ENCODE measurements around the gene DKK3.

The DKK3 gene

GRCh38 chr11:12005476-12005875 is 3.0 kb downstream of the DKK3 start:
- no peak for DNase-seq

- DNase-seq: no peak
These were observed 3.4 kb downstream of the DKK3 start for GRCh38 chr11:12005061-12005460.

- no peak for DNase-seq
These were observed 4.6 kb downstream of the DKK3 start for GRCh38 chr11:12003815-12004214.

- DNase-seq: no peak
These were observed 5.1 kb downstream of the DKK3 start for GRCh38 chr11:12003336-12003735.

- peak in 1 of 51 donors; percentile 30 for DNase-seq
These were observed 7.2 kb downstream of the DKK3 start for GRCh38 chr11:12001186-12001585.

GRCh38 chr11:11998091-11998781 is 10.2 kb downstream of the DKK3 start:
- peak in 1 of 51 donors; percentile 40 for DNase-seq

- no peak for DNase-seq
These were observed 11.4 kb downstream of the DKK3 start for GRCh38 chr11:11997049-11997322.

- no peak for DNase-seq
These were observed 11.9 kb downstream of the DKK3 start for GRCh38 chr11:11996321-11997048.

GRCh38 chr11:11995601-11996000 is 12.8 kb downstream of the DKK3 start:
- DNase-seq: peak in 1 of 51 donors; percentile 28

- DNase-seq: peak in 30 of 51 donors; percentile 11 to 84 (median 50)
These were observed 14.6 kb downstream of the DKK3 start for GRCh38 chr11:11993839-11994238.

GRCh38 chr11:11992257-11993212 is 15.9 kb downstream of the DKK3 start:
- peak in 3 of 51 donors; percentile 42 to 59 (median 49) for DNase-seq

GRCh38 chr11:11989774-11990744 is 18.4 kb downstream of the DKK3 start:
- DNase-seq: peak in 1 of 51 donors; percentile 16

- no peak for DNase-seq
These were observed 19.7 kb downstream of the DKK3 start for GRCh38 chr11:11988681-11989261.

- DNase-seq: no peak
These were observed 20.3 kb downstream of the DKK3 start for GRCh38 chr11:11988099-11988651.

GRCh38 chr11:11987503-11988022 is 20.9 kb downstream of the DKK3 start:
- no peak for DNase-seq

GRCh38 chr11:11985954-11986949 is 22.2 kb downstream of the DKK3 start:
- no peak for DNase-seq

GRCh38 chr11:11985016-11985715 is 23.3 kb downstream of the DKK3 start:
- no peak for DNase-seq

- DNase-seq: peak in 1 of 51 donors; percentile 14
These were observed 23.9 kb downstream of the DKK3 start for GRCh38 chr11:11984563-11984962.

Measured in hypothalamus (tissue), 51 donors.